HCT116 (cell line): ENCODE data around the gene MDM2.

ENCODE experiments used
- POLR2A ChIP-seq: IDR thresholded peaks from 2 replicates; pipeline ENCODE4 v1.7.0; 2011; ENCODE audit warnings: borderline replicate concordance; ENCODE audit not compliant: insufficient read depth, insufficient read length; ENCODE audit errors: extremely low read depth
- POLR2AphosphoS5 ChIP-seq: IDR thresholded peaks from 2 replicates; pipeline ENCODE4 v1.6.1; 2011; ENCODE audit warnings: mild to moderate bottlenecking, low read depth, low read length, moderate library complexity
- TF ChIP-seq, protein P1 (sequence below), 3 experiments: fragments of 200-600 bp in 1 of 3; sonication (generic) in 1 of 3; IDR thresholded peaks in 2 of 3; conservative IDR thresholded peaks in 1 of 3; 2 replicates each; pipeline ENCODE4 v1.5.1; 2012 to 2017; ENCODE audit warnings: low read depth in 2 of 3, low read length in 2 of 3, antibody characterized with exemption in 1 of 3, borderline replicate concordance in 1 of 3, control low read depth in 1 of 3, mild to moderate bottlenecking in 1 of 3, mixed read lengths in 1 of 3, mixed run types in 1 of 3, moderate library complexity in 1 of 3; ENCODE audit not compliant: insufficient read depth in 1 of 3

DNA sequence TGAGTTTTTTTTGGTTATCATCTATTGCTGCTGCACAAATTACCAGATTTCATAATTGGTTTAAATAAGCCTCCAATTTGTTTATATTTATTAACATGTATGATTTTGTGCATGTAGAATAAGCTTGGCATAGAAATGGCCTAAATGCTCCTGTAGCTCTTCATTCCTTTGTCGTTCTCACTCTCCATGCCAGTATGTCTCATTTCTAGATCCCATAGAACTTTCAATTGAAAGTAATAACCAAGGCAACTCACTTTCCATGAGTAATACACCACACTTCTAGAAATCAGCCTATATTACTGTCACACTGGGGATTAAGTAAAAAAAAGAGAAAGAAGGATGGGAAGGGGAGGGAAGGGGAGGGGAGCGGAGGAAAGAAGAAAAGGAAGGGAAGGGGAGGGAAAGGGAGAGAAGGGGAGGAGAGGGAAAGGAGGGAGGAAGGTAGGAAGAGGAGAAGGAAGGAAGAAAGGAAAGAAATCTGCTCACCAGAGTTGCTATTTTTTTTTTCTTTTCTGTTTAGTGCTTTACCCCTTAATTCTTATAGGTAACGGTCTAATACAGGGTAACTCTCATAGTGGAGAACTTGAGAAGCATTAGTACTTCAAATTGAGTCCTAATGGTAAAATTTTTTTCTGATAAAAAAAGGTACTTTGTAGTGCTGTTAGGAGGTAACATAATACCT is 45.6 kb downstream of the MDM2 start:
- TF ChIP-seq POLR2AphosphoS5 (no peak), POLR2A (no peak)
- TF ChIP-seq, protein P1, sequence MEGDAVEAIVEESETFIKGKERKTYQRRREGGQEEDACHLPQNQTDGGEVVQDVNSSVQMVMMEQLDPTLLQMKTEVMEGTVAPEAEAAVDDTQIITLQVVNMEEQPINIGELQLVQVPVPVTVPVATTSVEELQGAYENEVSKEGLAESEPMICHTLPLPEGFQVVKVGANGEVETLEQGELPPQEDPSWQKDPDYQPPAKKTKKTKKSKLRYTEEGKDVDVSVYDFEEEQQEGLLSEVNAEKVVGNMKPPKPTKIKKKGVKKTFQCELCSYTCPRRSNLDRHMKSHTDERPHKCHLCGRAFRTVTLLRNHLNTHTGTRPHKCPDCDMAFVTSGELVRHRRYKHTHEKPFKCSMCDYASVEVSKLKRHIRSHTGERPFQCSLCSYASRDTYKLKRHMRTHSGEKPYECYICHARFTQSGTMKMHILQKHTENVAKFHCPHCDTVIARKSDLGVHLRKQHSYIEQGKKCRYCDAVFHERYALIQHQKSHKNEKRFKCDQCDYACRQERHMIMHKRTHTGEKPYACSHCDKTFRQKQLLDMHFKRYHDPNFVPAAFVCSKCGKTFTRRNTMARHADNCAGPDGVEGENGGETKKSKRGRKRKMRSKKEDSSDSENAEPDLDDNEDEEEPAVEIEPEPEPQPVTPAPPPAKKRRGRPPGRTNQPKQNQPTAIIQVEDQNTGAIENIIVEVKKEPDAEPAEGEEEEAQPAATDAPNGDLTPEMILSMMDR (IDR thresholded peaks at IDR 0.05 in 2 of 3, conservative IDR thresholded peaks at IDR 0.05 in 1 of 3; ENCODE audit: borderline replicate concordance in 1 of 3, insufficient read depth in 1 of 3, low read depth in 2 of 3, low read length in 2 of 3), result no peak
